BLaER1 treated with 17β-estradiol and CSF1 and Interleukin-3, amounts not matched to agents 10 nM and 100 nM (cell line): ENCODE measurements around the gene CACNA2D2.

Experiments
- H3K27ac ChIP-seq, 11 experiments: shearing (Covaris generic); formaldehyde crosslinking; 2 replicates each; pipeline ENCODE4 v1.8.1; 2022
- H3K27me3 ChIP-seq, 11 experiments: shearing (Covaris generic); formaldehyde crosslinking; 2 replicates each; pipeline ENCODE4 v1.8.1; 2022
- H3K36me3 ChIP-seq, 11 experiments: shearing (Covaris generic); formaldehyde crosslinking; 2 replicates each; pipeline ENCODE4 v1.8.1; 2022
- H3K4me1 ChIP-seq, 10 experiments: shearing (Covaris generic); formaldehyde crosslinking; 2 replicates each; pipeline ENCODE4 v1.8.1; 2022
- H3K4me2 ChIP-seq, 11 experiments: shearing (Covaris generic); formaldehyde crosslinking; 2 replicates each; pipeline ENCODE4 v1.8.1; 2022
- H3K4me3 ChIP-seq, 10 experiments: shearing (Covaris generic); formaldehyde crosslinking; 2 replicates each; pipeline ENCODE4 v1.8.1; 2022
- H3K9ac ChIP-seq, 11 experiments: shearing (Covaris generic); formaldehyde crosslinking; 2 replicates each; pipeline ENCODE4 v1.8.1; 2022
- H3K9me3 ChIP-seq, 11 experiments: shearing (Covaris generic); formaldehyde crosslinking; replicated peaks in 1 of 11; 2 replicates each; pipeline ENCODE4 v1.8.1; 2022
- H4K20me1 ChIP-seq, 11 experiments: shearing (Covaris generic); formaldehyde crosslinking; 2 replicates each; pipeline ENCODE4 v1.8.1; 2022
- Cebpa-rat ChIP-seq, 11 experiments: shearing (Covaris generic); IDR thresholded peaks; 2 replicates each; pipeline ENCODE4 v1.8.1; 2022

CACNA2D2 gene

DNA sequence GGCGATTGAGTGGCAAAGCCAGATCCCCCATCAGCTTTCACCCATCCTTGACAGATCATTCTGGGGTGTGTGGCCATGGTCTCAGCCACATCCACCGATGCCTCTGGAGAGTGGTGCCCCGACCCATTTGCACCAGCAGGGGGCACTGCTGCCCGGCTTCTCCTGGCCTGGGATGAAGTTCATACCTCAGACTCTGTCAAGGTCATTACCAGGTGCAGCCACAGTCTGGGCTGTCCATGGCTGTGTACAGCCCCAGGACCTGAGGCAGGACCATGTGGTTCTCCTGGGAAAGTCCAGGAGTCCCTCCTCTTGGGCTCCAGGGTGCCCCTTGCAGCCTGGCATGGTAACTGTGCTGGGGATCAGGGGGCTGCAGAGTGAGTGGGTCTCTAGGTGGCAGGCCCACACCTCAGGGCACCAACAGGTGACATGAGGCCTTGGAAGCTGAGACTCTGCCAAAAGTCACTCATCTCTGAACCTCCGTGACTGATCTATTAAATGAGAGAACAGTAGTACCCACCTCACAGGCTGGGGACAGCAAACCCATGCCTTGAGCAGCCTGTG, 67.2 kb downstream of the CACNA2D2 start:
- no peak for TF ChIP-seq Cebpa-rat (IDR thresholded peaks at IDR 0.05)
- Histone ChIP-seq H3K4me2 (no peak overlapping the region), H3K27ac (no peak overlapping the region), H3K4me1 (peaks cover 0 to 10% (median 3%) of the 10 kb centered on the region in 10 experiments; a peak in 7 of 20 replicates), H3K4me3 (no peak overlapping the region), H3K9me3 (no peaks in the 10 kb centered on the region), H3K27me3 (no peaks in the 10 kb centered on the region), H3K9ac (no peak overlapping the region), H3K36me3 (no peaks in the 10 kb centered on the region), H4K20me1 (peaks cover 0 to 20% (median 0%) of the 10 kb centered on the region in 11 experiments; a peak in 4 of 22 replicates)

DNA sequence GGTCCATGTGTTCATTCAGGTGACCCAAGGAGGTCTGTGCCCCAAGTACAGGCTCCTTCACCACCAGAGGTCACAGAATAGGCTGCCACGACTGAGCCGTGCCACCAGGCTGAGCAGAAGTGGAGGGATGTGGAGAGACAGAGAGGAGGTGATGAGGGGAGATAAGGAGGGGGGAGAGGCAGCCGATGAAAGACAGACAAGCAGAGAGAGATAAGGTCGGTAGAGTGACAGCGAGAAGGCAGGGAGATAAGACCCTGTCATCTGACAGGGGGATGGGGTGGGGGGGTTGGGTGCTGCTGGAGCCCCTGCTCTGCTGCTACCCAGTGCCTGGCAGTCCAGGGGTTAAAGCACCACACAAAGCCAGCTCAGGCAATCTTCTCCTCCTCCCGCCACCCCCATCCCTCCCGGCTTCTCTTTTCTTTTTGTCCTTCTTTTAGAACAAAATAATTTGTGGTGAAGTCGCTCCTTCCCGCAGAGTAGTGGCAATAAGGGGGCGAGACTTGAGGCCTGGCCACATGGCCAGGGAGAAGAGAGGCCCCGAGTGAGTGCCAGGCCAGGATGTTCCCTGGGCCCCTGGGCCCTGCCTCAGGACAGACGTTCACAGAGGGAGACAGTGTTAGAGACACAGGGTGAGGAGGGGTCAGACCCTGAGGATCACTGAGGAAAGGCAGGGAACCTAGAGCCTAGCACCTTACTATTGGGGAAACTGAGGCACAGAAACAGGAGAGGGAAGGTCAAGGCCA, 67.9 kb downstream of the CACNA2D2 start:
- H3K36me3 ChIP-seq, result no peaks in the 10 kb centered on the region
- no peaks in the 10 kb centered on the region for H3K27me3 ChIP-seq
- H3K27ac ChIP-seq, result no peak overlapping the region
- H3K9me3 ChIP-seq, result no peaks in the 10 kb centered on the region
- TF ChIP-seq Cebpa-rat (IDR thresholded peaks at IDR 0.05), result no peak
- H3K9ac ChIP-seq, result no peak overlapping the region
- H3K4me1 ChIP-seq, result peaks cover 0 to 10% (median 3%) of the 10 kb centered on the region in 10 experiments; a peak in 7 of 20 replicates
- peak overlapping the region in 1 of 11 experiments; percentile 27; a peak in 1 of 22 replicates for H3K4me2 ChIP-seq
- H4K20me1 ChIP-seq, result peaks cover 0 to 26% (median 0%) of the 10 kb centered on the region in 11 experiments; a peak in 4 of 22 replicates
- H3K4me3 ChIP-seq, result no peak overlapping the region

DNA sequence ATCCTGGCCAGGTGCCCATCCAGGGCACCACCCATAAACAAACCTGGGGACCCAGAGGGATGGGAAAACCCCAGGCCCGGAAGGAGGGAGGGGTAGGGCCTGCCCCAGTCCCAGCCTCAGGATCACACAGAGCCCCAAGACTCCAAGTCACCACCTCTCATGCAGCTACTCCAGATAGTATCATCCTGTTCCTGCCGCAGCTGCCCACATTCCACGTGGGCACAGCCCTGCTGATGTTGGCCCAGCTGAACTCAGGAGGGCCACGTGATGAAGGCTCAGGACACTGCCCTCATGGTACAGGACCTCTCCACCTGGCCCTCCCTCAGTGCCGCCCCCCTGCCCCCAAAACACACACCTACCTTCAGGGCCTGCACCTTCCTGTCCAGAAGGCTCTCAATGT, 69.5 kb downstream of the CACNA2D2 start:
- Histone ChIP-seq H3K4me2 (no peak overlapping the region), H3K9me3 (no peaks in the 10 kb centered on the region), H3K4me1 (peaks cover 0 to 10% (median 3%) of the 10 kb centered on the region in 10 experiments; a peak in 7 of 20 replicates), H3K27ac (no peak overlapping the region), H4K20me1 (peaks cover 0 to 27% (median 0%) of the 10 kb centered on the region in 11 experiments; a peak in 3 of 22 replicates), H3K36me3 (no peaks in the 10 kb centered on the region), H3K9ac (no peak overlapping the region), H3K27me3 (no peaks in the 10 kb centered on the region), H3K4me3 (no peak overlapping the region)
- no peak for TF ChIP-seq Cebpa-rat (IDR thresholded peaks at IDR 0.05)

GRCh38 chr3:50430950-50431435, 72.4 kb downstream of the CACNA2D2 start:
- peaks cover 0 to 10% (median 3%) of the 10 kb centered on the region in 10 experiments; a peak in 7 of 20 replicates for H3K4me1 ChIP-seq
- H3K4me2 ChIP-seq, result no peak overlapping the region
- H3K9ac ChIP-seq, result no peak overlapping the region
- H3K9me3 ChIP-seq, result no peaks in the 10 kb centered on the region
- no peak overlapping the region for H3K27ac ChIP-seq
- TF ChIP-seq Cebpa-rat (IDR thresholded peaks at IDR 0.05), result no peak
- H3K27me3 ChIP-seq, result no peaks in the 10 kb centered on the region
- peaks cover 0 to 27% (median 0%) of the 10 kb centered on the region in 11 experiments; a peak in 4 of 22 replicates for H4K20me1 ChIP-seq
- no peaks in the 10 kb centered on the region for H3K36me3 ChIP-seq
- no peak overlapping the region for H3K4me3 ChIP-seq

- Histone ChIP-seq H4K20me1 (peaks cover 0 to 27% (median 0%) of the 10 kb centered on the region in 11 experiments; a peak in 4 of 22 replicates), H3K4me2 (no peak overlapping the region), H3K9ac (no peak overlapping the region), H3K36me3 (no peaks in the 10 kb centered on the region), H3K9me3 (no peaks in the 10 kb centered on the region), H3K4me3 (no peak overlapping the region), H3K4me1 (peaks cover 0 to 10% (median 2%) of the 10 kb centered on the region in 10 experiments; a peak in 7 of 20 replicates), H3K27ac (no peak overlapping the region), H3K27me3 (no peaks in the 10 kb centered on the region)
- no peak for TF ChIP-seq Cebpa-rat (IDR thresholded peaks at IDR 0.05)
These were observed 73.2 kb downstream of the CACNA2D2 start for GRCh38 chr3:50430191-50430590.

DNA sequence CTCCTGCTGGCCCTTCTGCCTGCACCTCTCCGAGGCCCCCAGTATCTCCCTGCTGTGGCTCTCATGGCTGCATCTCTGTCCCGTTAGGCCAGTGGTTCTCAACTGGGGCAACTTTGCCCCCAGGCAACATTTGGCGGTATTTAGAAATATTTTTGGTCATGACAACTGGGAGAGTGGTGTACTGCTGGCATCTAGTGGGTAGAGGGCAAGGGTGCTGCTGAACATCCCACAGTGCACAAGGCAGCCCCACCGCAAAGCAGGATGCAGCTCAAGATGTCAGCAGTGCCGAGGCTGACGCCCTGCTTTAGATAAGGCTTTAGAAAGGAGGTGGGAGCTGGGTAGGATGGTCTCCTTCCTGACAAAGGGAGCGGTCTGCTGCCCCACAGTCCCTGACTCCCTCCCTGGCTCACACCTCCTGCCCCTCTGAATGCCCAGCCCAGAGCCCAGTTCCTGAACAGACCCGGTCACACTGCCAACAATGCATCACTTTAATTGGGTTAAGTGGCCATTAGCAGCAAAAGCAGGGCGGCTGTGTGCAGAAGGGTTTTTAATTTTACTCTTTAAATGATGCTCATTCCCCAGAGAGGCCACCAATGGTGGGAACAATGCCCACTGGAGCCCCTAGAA, 75.3 kb downstream of the CACNA2D2 start:
- Histone ChIP-seq H3K4me3 (no peak overlapping the region), H3K4me2 (no peak overlapping the region), H4K20me1 (peaks cover 0 to 33% (median 0%) of the 10 kb centered on the region in 11 experiments; a peak in 4 of 22 replicates), H3K4me1 (peaks cover 0 to 8% (median 6%) of the 10 kb centered on the region in 10 experiments; a peak in 6 of 20 replicates), H3K27me3 (no peaks in the 10 kb centered on the region), H3K27ac (no peak overlapping the region), H3K9ac (no peak overlapping the region), H3K36me3 (no peaks in the 10 kb centered on the region), H3K9me3 (no peaks in the 10 kb centered on the region)
- TF ChIP-seq Cebpa-rat (IDR thresholded peaks at IDR 0.05), result no peak

GRCh38 chr3:50427217-50427616, 76.2 kb downstream of the CACNA2D2 start:
- Histone ChIP-seq H4K20me1 (peaks cover 0 to 33% (median 0%) of the 10 kb centered on the region in 11 experiments; a peak in 4 of 22 replicates), H3K4me3 (no peak overlapping the region), H3K27ac (no peak overlapping the region), H3K9me3 (no peaks in the 10 kb centered on the region), H3K4me2 (no peak overlapping the region), H3K4me1 (peaks cover 0 to 7% (median 0%) of the 10 kb centered on the region in 10 experiments; a peak in 4 of 20 replicates), H3K9ac (no peak overlapping the region), H3K36me3 (no peaks in the 10 kb centered on the region), H3K27me3 (no peaks in the 10 kb centered on the region)
- TF ChIP-seq Cebpa-rat (IDR thresholded peaks at IDR 0.05), result no peak

DNA sequence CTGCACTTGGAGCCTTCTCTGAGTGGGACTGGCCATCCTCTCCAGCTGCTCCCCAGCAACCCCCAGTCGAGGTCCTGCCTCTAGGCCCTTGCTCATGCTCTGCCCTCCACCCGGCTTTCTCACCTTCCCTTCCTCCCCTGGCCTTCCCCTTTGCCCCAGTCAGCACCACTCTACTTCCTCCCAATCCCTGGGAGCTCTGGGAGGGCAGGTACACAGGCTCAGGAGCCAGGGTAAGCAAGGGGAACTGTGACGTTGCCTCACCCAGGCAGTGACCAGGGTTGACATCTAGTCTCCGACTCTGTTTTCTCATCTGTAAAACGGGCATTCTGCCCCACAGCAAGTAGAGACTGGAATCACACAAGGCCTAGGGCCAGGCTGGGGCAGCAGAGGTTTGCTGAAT, 77.5 kb downstream of the CACNA2D2 start:
- no peak for TF ChIP-seq Cebpa-rat (IDR thresholded peaks at IDR 0.05)
- H3K4me1 ChIP-seq, result peaks cover 0 to 7% (median 0%) of the 10 kb centered on the region in 10 experiments; a peak in 4 of 20 replicates

GRCh38 chr3:50423543-50423942, 79.9 kb downstream of the CACNA2D2 start:
- TF ChIP-seq Cebpa-rat (IDR thresholded peaks at IDR 0.05), result no peak
- no peak overlapping the region for H3K9ac ChIP-seq
- no peaks in the 10 kb centered on the region for H3K36me3 ChIP-seq
- H3K4me1 ChIP-seq, result peaks cover 0 to 16% (median 9%) of the 10 kb centered on the region in 10 experiments; a peak in 12 of 20 replicates
- no peaks in the 10 kb centered on the region for H3K27me3 ChIP-seq
- peaks cover 0 to 22% (median 0%) of the 10 kb centered on the region in 11 experiments; a peak in 4 of 22 replicates for H4K20me1 ChIP-seq
- H3K9me3 ChIP-seq, result no peaks in the 10 kb centered on the region
- no peak overlapping the region for H3K4me2 ChIP-seq
- no peak overlapping the region for H3K27ac ChIP-seq
- H3K4me3 ChIP-seq, result no peak overlapping the region

More for the DNA sequence above, 77.5 kb downstream of the CACNA2D2 start:
- Histone ChIP-seq H3K4me2 (no peak overlapping the region), H3K27ac (no peak overlapping the region), H3K9me3 (no peaks in the 10 kb centered on the region), H3K9ac (no peak overlapping the region), H3K4me3 (no peak overlapping the region), H3K27me3 (no peaks in the 10 kb centered on the region), H3K36me3 (no peaks in the 10 kb centered on the region), H4K20me1 (peaks cover 0 to 24% (median 0%) of the 10 kb centered on the region in 11 experiments; a peak in 4 of 22 replicates)
